Measurements from ENCODE around the gene DOCK2.

The DOCK2 gene

DNA sequence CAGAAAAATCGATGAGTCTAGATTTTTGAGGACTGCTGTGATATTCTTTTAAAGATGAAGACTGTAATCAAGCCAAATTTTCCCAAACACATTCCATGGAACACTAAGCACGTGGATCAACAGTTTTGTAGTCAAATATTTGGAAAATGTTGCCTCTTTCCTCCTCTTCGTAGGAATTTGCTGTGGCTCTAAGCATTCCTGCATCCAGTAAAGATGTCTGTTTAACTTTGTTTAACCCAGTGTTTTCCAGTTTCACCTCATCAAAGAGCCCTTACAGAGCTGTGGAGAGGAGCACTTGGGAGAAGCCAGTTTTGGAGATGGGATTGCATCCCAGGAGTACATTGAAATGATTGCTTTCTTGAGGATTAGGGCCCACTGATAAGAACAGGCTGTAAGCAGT lies 284.3 kb downstream of the DOCK2 start:
- no peak overlapping the region for H3K27ac ChIP-seq (ENCODE audit: low read depth, low read length)

DNA sequence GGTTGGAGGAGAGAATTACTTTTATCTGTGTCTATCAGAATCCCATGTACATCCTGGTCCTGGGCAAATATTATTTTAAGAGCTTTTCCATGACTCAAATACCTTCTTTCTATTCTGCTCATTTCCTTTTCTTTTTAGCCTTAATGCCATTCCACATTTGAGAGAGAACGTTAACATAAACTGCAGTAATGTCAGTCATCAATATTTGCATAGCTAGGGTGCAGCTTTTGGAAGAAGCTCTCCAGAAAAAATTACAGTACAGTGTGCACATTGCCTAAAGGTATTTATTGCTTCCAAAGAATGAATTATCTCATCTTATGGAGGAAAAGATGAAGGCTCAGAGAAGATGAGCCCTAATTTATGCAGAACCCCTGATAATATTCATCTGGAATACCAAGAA lies 284.9 kb downstream of the DOCK2 start:
- Histone ChIP-seq H3K79me2 (ENCODE audit: control insufficient read depth, low read length) (no peaks in the 10 kb centered on the region), H3K4me1 (ENCODE audit: control insufficient read depth, low read length) (no peaks in the 10 kb centered on the region)

More for the DNA sequence above, 284.3 kb downstream of the DOCK2 start:
- TF ChIP-seq EZH2phosphoT487 (IDR thresholded peaks at IDR 0.05; ENCODE audit: borderline replicate concordance, low read length) (no peak), CTCF (IDR thresholded peaks at IDR 0.05; ENCODE audit: low read depth, low read length, poor library complexity, severe bottlenecking) (no peak)
- Histone ChIP-seq H3K4me3 (ENCODE audit: low read length) (no peak overlapping the region), H3K36me3 (ENCODE audit: control insufficient read depth, low read length) (peaks cover 3% of the 10 kb centered on the region; the same call in 1 of the 2 replicates), H3F3A (ENCODE audit: control insufficient read depth, insufficient read depth) (no peaks in the 10 kb centered on the region), H3K79me2 (ENCODE audit: control insufficient read depth, low read length) (no peaks in the 10 kb centered on the region), H3K4me1 (ENCODE audit: control insufficient read depth, low read length) (no peaks in the 10 kb centered on the region), H3K9me2 (replicated peaks; ENCODE audit: control insufficient read depth, low read length) (no peaks in the 10 kb centered on the region), H4K20me1 (ENCODE audit: control insufficient read depth, insufficient read depth, low read depth, low read length) (no peaks in the 10 kb centered on the region), H3K9me3 (ENCODE audit: control insufficient read depth, insufficient read depth, low read length) (no peaks in the 10 kb centered on the region), H3K27me3 (ENCODE audit: control insufficient read depth, low read length) (no peaks in the 10 kb centered on the region), H3K4me2 (ENCODE audit: low read length) (no peak overlapping the region)

GRCh38 chr5:169922474-169922873 lies 285.4 kb downstream of the DOCK2 start:
- no peak overlapping the region for H3K27ac ChIP-seq (ENCODE audit: low read depth, low read length)
- no peaks in the 10 kb centered on the region for H3K79me2 ChIP-seq (ENCODE audit: control insufficient read depth, low read length)
- H3K9me3 ChIP-seq (ENCODE audit: control insufficient read depth, insufficient read depth, low read length) = no peaks in the 10 kb centered on the region
- H3K4me1 ChIP-seq (ENCODE audit: control insufficient read depth, low read length) = no peaks in the 10 kb centered on the region
- H3K4me2 ChIP-seq (ENCODE audit: low read length) = no peak overlapping the region
- no peak overlapping the region for H3K4me3 ChIP-seq (ENCODE audit: low read length)
- no peaks in the 10 kb centered on the region for H3K9me2 ChIP-seq (replicated peaks; ENCODE audit: control insufficient read depth, low read length)
- H4K20me1 ChIP-seq (ENCODE audit: control insufficient read depth, insufficient read depth, low read depth, low read length) = no peaks in the 10 kb centered on the region
- H3K27me3 ChIP-seq (ENCODE audit: control insufficient read depth, low read length) = no peaks in the 10 kb centered on the region
- H3K36me3 ChIP-seq (ENCODE audit: control insufficient read depth, low read length) = peaks cover 3% of the 10 kb centered on the region; the same call in 1 of the 2 replicates
- no peaks in the 10 kb centered on the region for H3F3A ChIP-seq (ENCODE audit: control insufficient read depth, insufficient read depth)
- TF ChIP-seq CTCF (IDR thresholded peaks at IDR 0.05; ENCODE audit: low read depth, low read length, poor library complexity, severe bottlenecking) (no peak), EZH2phosphoT487 (IDR thresholded peaks at IDR 0.05; ENCODE audit: borderline replicate concordance, low read length) (no peak)

More for the DNA sequence above, 284.9 kb downstream of the DOCK2 start:
- no peaks in the 10 kb centered on the region for H3K9me3 ChIP-seq (ENCODE audit: control insufficient read depth, insufficient read depth, low read length)
- no peaks in the 10 kb centered on the region for H3K9me2 ChIP-seq (replicated peaks; ENCODE audit: control insufficient read depth, low read length)
- TF ChIP-seq CTCF (IDR thresholded peaks at IDR 0.05; ENCODE audit: low read depth, low read length, poor library complexity, severe bottlenecking) (no peak), EZH2phosphoT487 (IDR thresholded peaks at IDR 0.05; ENCODE audit: borderline replicate concordance, low read length) (no peak)
- no peak overlapping the region for H3K4me3 ChIP-seq (ENCODE audit: low read length)
- no peaks in the 10 kb centered on the region for H3K27me3 ChIP-seq (ENCODE audit: control insufficient read depth, low read length)
- H3K36me3 ChIP-seq (ENCODE audit: control insufficient read depth, low read length) = peaks cover 3% of the 10 kb centered on the region; the same call in 1 of the 2 replicates
- no peak overlapping the region for H3K4me2 ChIP-seq (ENCODE audit: low read length)
- no peaks in the 10 kb centered on the region for H3F3A ChIP-seq (ENCODE audit: control insufficient read depth, insufficient read depth)
- H3K27ac ChIP-seq (ENCODE audit: low read depth, low read length) = no peak overlapping the region
- no peaks in the 10 kb centered on the region for H4K20me1 ChIP-seq (ENCODE audit: control insufficient read depth, insufficient read depth, low read depth, low read length)

Data from DOHH2 (cell line).